K562 (cell line): ENCODE results near the gene CMPK1. TPM values are rescaled to one million over a fixed set of nuclear protein-coding genes. Genes with fewer than 3 reads are reported as not detected.

Source experiments
- CCNT2 ChIP-seq: IDR thresholded peaks from 2 replicates; pipeline ENCODE4 v1.6.1; 2011; ENCODE audit warnings: borderline replicate concordance, low read depth, mild to moderate bottlenecking, moderate library complexity, mixed read lengths, low read length; ENCODE audit not compliant: insufficient read length; ENCODE audit errors: extremely low read depth
- CEBPB ChIP-seq: fragments of 450-650 bp; IDR thresholded peaks from 2 replicates; pipeline ENCODE4 v1.6.1; 2016; ENCODE audit warnings: missing genetic modification characterization, missing compliant biosample characterization
- CEBPG ChIP-seq, 3 experiments: fragments of 200-800 bp in 1 of 3; sonication (Bioruptor generic) in 1 of 3; sonication (generic) in 1 of 3; formaldehyde crosslinking in 1 of 3; IDR thresholded peaks in 2 of 3; conservative IDR thresholded peaks in 1 of 3; 2 replicates each; pipeline versions ENCODE4 v1.6.1 to v1.8.0; 2016 to 2022; ENCODE audit warnings: missing compliant biosample characterization in 2 of 3, missing genetic modification characterization in 2 of 3, mild to moderate bottlenecking in 1 of 3, missing genetic modification reagents in 1 of 3
- CREM ChIP-seq: IDR thresholded peaks from 2 replicates; pipeline ENCODE4 v1.6.1; 2014; ENCODE audit warnings: antibody characterized with exemption, low read depth
- GTF2A2 ChIP-seq: IDR thresholded peaks from 2 replicates; pipeline ENCODE4 v1.6.1; 2016; ENCODE audit warnings: mild to moderate bottlenecking, missing genetic modification characterization, missing compliant biosample characterization
- RBM14 ChIP-seq: fragments of 200-400 bp; formaldehyde crosslinking; IDR thresholded peaks from 2 replicates; pipeline ENCODE4 v1.6.1; 2018; ENCODE audit warnings: low read depth, mild to moderate bottlenecking, low read length, moderate library complexity, borderline replicate concordance; ENCODE audit not compliant: insufficient read depth
- SAFB2 ChIP-seq: fragments of 200-400 bp; formaldehyde crosslinking; IDR thresholded peaks from 2 replicates; pipeline ENCODE4 v1.6.1; 2018; ENCODE audit warnings: borderline replicate concordance, low read length, low read depth, moderate library complexity; ENCODE audit not compliant: severe bottlenecking
- SMAD2 ChIP-seq: fragments of 150-350 bp; IDR thresholded peaks from 2 replicates; pipeline ENCODE4 v1.6.1; 2014; ENCODE audit warnings: low read depth, mild to moderate bottlenecking, low read length
- STAG1 ChIP-seq: sonication (generic); formaldehyde crosslinking; IDR thresholded peaks from 2 replicates; pipeline ENCODE4 v1.5.0; 2020; ENCODE audit warnings: missing genetic modification reagents, borderline replicate concordance
- TCF15 ChIP-seq: fragments of 250-450 bp; sonication (Bioruptor Pico); IDR thresholded peaks from 2 replicates; pipeline ENCODE4 v1.8.0; 2022; ENCODE audit warnings: moderate library complexity, mild to moderate bottlenecking, inconsistent platforms
- TCF3 ChIP-seq: sonication (generic); formaldehyde crosslinking; IDR thresholded peaks from 2 replicates; pipeline ENCODE4 v1.4.0; 2020; ENCODE audit warnings: mild to moderate bottlenecking, missing genetic modification reagents
- TEAD2 ChIP-seq: fragments of 450-650 bp; IDR thresholded peaks from 2 replicates; pipeline ENCODE4 v1.6.1; 2016; ENCODE audit warnings: missing genetic modification characterization, control low read depth, missing compliant biosample characterization
- ZFX ChIP-seq: sonication (generic); formaldehyde crosslinking; IDR thresholded peaks from 2 replicates; pipeline ENCODE4 v1.8.0; 2022; ENCODE audit warnings: mild to moderate bottlenecking, missing genetic modification reagents, moderate library complexity
- ZNF263 ChIP-seq: sonication (generic); formaldehyde crosslinking; IDR thresholded peaks from 2 replicates; pipeline ENCODE4 v1.8.0; 2022; ENCODE audit warnings: mild to moderate bottlenecking, missing genetic modification reagents, borderline replicate concordance
- ZNF354B ChIP-seq: fragments of 250-450 bp; sonication (Bioruptor Pico); IDR thresholded peaks from 2 replicates; pipeline ENCODE4 v1.4.0; 2020
- ZNF589 ChIP-seq: fragments of 200-800 bp; sonication (Bioruptor generic); IDR thresholded peaks from 2 replicates; pipeline ENCODE4 v1.6.1; 2016; ENCODE audit warnings: low read depth, missing genetic modification characterization, missing compliant biosample characterization
- ZNF77 ChIP-seq: fragments of 250-450 bp; sonication (Bioruptor Pico); IDR thresholded peaks from 2 replicates; pipeline ENCODE4 v1.5.0; 2020
- polyA plus RNA-seq, 8 experiments: library from polyadenylated mRNA; depleted of rRNA in 4 of 8; stranded (reverse) in 5 of 8; unstranded in 3 of 8; fragments of >200 nt; fragmentation: Nextera tagmentation in 2 of 8; fragmentation: Illumina TruSeq in 1 of 8; extraction: Ambion mirVana in 2 of 8; extraction: Trizol in 1 of 8; gene quantifications; 2 replicates each; pipeline versions ENCODE4 v1.2.1 to v1.2.3, GENCODE V29; 2011 to 2014; ENCODE audit warnings: inconsistent platforms in 1 of 8, missing spikeins in 1 of 8
- total RNA-seq, 7 experiments: library from RNA; depleted of rRNA in 6 of 7; stranded (reverse); fragments of >200 nt in 6 of 7; fragmentation: Illumina TruSeq in 2 of 7; extraction: Trizol in 2 of 7; gene quantifications; 2 replicates each; pipeline versions ENCODE4 v1.2.1 to v1.2.3, GENCODE V29; 2011 to 2021; ENCODE audit warnings: low replicate concordance in 1 of 7
- TF ChIP-seq, protein P1 (sequence below): fragments of 450-650 bp; IDR thresholded peaks from 2 replicates; pipeline ENCODE4 v1.6.1; 2016
- TF ChIP-seq, protein P2 (sequence below): sonication (generic); formaldehyde crosslinking; IDR thresholded peaks from 2 replicates; pipeline ENCODE4 v1.8.0; 2023; ENCODE audit warnings: mild to moderate bottlenecking, missing genetic modification reagents
- TF ChIP-seq, protein P3 (sequence below): fragments of 450-650 bp; formaldehyde crosslinking; conservative IDR thresholded peaks from 2 replicates; pipeline ENCODE4 v1.4.0; 2022; ENCODE audit warnings: mild to moderate bottlenecking, missing genetic modification characterization
- TF ChIP-seq, protein P4 (sequence below): fragments of 450-650 bp; IDR thresholded peaks from 2 replicates; pipeline ENCODE4 v1.6.1; 2016; ENCODE audit warnings: missing biosample characterization, missing genetic modification characterization

Gene CMPK1
- total and polyA plus RNA-seq, 9 of the 15 experiments (the other 6 are each of a cell fraction or from before 2014, with no cell fraction given) = 54.5 to 197 (median 116) TPM

- TF ChIP-seq, protein P1, sequence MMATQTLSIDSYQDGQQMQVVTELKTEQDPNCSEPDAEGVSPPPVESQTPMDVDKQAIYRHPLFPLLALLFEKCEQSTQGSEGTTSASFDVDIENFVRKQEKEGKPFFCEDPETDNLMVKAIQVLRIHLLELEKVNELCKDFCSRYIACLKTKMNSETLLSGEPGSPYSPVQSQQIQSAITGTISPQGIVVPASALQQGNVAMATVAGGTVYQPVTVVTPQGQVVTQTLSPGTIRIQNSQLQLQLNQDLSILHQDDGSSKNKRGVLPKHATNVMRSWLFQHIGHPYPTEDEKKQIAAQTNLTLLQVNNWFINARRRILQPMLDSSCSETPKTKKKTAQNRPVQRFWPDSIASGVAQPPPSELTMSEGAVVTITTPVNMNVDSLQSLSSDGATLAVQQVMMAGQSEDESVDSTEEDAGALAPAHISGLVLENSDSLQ = peak; percentile 99
- TF ChIP-seq SAFB2 (no peak), CREM (peak; percentile 92), TCF15 (CRISPR knock-in tag) (0 out of 2 replicates have a peak, but pooled peaks have one; percentile 29), TEAD2 (tag) (no peak; the same call in 1 of the 2 replicates), ZFX (CRISPR knock-in tag) (peak; percentile 71), ZNF263 (CRISPR knock-in tag) (peak; percentile 49; the same call in 1 of the 2 replicates), STAG1 (CRISPR knock-in tag) (no peak), ZNF77 (no peak), RBM14 (no peak), GTF2A2 (tag) (no peak), CEBPG (CRISPR knock-in tag; IDR thresholded peaks at IDR 0.05) (no peak), CEBPG (tag; conservative IDR thresholded peaks at IDR 0.05 in 1 of 2, IDR thresholded peaks at IDR 0.05 in 1 of 2) (no peak), TCF3 (no peak), ZNF589 (CRISPR knock-in tag) (no peak), CCNT2 (peak; percentile 76), SMAD2 (no peak), ZNF354B (CRISPR knock-in tag) (no peak), CEBPB (tag) (no peak)
- TF ChIP-seq, protein P2, sequence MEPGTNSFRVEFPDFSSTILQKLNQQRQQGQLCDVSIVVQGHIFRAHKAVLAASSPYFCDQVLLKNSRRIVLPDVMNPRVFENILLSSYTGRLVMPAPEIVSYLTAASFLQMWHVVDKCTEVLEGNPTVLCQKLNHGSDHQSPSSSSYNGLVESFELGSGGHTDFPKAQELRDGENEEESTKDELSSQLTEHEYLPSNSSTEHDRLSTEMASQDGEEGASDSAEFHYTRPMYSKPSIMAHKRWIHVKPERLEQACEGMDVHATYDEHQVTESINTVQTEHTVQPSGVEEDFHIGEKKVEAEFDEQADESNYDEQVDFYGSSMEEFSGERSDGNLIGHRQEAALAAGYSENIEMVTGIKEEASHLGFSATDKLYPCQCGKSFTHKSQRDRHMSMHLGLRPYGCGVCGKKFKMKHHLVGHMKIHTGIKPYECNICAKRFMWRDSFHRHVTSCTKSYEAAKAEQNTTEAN (CRISPR knock-in tag) = no peak
- TF ChIP-seq, protein P3, sequence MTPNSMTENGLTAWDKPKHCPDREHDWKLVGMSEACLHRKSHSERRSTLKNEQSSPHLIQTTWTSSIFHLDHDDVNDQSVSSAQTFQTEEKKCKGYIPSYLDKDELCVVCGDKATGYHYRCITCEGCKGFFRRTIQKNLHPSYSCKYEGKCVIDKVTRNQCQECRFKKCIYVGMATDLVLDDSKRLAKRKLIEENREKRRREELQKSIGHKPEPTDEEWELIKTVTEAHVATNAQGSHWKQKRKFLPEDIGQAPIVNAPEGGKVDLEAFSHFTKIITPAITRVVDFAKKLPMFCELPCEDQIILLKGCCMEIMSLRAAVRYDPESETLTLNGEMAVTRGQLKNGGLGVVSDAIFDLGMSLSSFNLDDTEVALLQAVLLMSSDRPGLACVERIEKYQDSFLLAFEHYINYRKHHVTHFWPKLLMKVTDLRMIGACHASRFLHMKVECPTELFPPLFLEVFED (CRISPR knock-in tag) = 0 out of 2 replicates have a peak, but pooled peaks have one; percentile 70
- TF ChIP-seq, protein P4, sequence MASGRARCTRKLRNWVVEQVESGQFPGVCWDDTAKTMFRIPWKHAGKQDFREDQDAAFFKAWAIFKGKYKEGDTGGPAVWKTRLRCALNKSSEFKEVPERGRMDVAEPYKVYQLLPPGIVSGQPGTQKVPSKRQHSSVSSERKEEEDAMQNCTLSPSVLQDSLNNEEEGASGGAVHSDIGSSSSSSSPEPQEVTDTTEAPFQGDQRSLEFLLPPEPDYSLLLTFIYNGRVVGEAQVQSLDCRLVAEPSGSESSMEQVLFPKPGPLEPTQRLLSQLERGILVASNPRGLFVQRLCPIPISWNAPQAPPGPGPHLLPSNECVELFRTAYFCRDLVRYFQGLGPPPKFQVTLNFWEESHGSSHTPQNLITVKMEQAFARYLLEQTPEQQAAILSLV (tag) = no peak
Measured at GRCh38 chr1:47313915-47314664, 19.5 kb upstream of the CMPK1 start, which contains the start of gene STIL (continued).
